CD4-positive, alpha-beta T cell treated with Interleukin-15 for 1 hour (primary cell): ENCODE results near the gene USP51.
"Not testable (repeated sequence)": the region's sequence is repeated elsewhere in the genome, so short reads cannot be mapped to it uniquely, and the experiment has no call there.

Experiments
- DNase-seq: peaks from one replicate; pipeline ENCODE4 v3.0.0-alpha.2; 2020

USP51 gene

GRCh38 chrX:55489314-55490009 is at the start of gene USP51:
Gene USP51, minus strand, starts transcription at chrX:55489848. Its CDS starts 909 bp downstream, at chrX:55488939.
- peak; percentile 20 for DNase-seq

- DNase-seq = no peak
Measured at GRCh38 chrX:55524487-55524886, 34.8 kb upstream of the USP51 start.

GRCh38 chrX:55523356-55523755 is 33.7 kb upstream of the USP51 start:
- DNase-seq = no peak

- DNase-seq = no peak
Measured at GRCh38 chrX:55522596-55523276, 33.1 kb upstream of the USP51 start.

GRCh38 chrX:55521687-55522086 is 32.0 kb upstream of the USP51 start:
- DNase-seq = no peak

- DNase-seq = not testable (repeated sequence)
Measured at GRCh38 chrX:55516794-55517481, 27.3 kb upstream of the USP51 start.

GRCh38 chrX:55513045-55513737 is 23.5 kb upstream of the USP51 start:
- not testable (repeated sequence) for DNase-seq

GRCh38 chrX:55508410-55509152 is 18.9 kb upstream of the USP51 start:
- DNase-seq = not testable (repeated sequence)

- DNase-seq = not testable (repeated sequence)
Measured at GRCh38 chrX:55507699-55508098, 18.1 kb upstream of the USP51 start.

GRCh38 chrX:55507010-55507409 is 17.4 kb upstream of the USP51 start:
- not testable (repeated sequence) for DNase-seq

- no peak for DNase-seq
Measured at GRCh38 chrX:55490974-55491373, 1.3 kb upstream of the USP51 start.

GRCh38 chrX:55490121-55490520 is 473 bp upstream of the USP51 start:
- DNase-seq = no peak

- DNase-seq = peak; percentile 65
Measured at GRCh38 chrX:55488593-55489313, 895 bp downstream of the USP51 start.

- DNase-seq = no peak
Measured at GRCh38 chrX:55488006-55488592, 1.5 kb downstream of the USP51 start.

- no peak for DNase-seq
Measured at GRCh38 chrX:55487143-55487542, 2.5 kb downstream of the USP51 start.

- DNase-seq = no peak
Measured at GRCh38 chrX:55486736-55487135, 2.9 kb downstream of the USP51 start.

GRCh38 chrX:55484948-55485347 is 4.7 kb downstream of the USP51 start:
- DNase-seq = no peak

- no peak for DNase-seq
Measured at GRCh38 chrX:55480390-55481062, 9.1 kb downstream of the USP51 start.

GRCh38 chrX:55479956-55480355 is 9.7 kb downstream of the USP51 start:
- not testable (repeated sequence) for DNase-seq

GRCh38 chrX:55465791-55466190 is 23.9 kb downstream of the USP51 start:
- DNase-seq = not testable (repeated sequence)

- not testable (repeated sequence) for DNase-seq
Measured at GRCh38 chrX:55465108-55465507, 24.5 kb downstream of the USP51 start.
